Effector memory CD8-positive, alpha-beta T cell (primary cell): ENCODE measurements around the gene SYNGR1.
"Not testable (repeated sequence)": the region's sequence is repeated elsewhere in the genome, so short reads cannot be mapped to it uniquely, and the experiment has no call there.

Source experiments
- ATAC-seq: fragments of 150-1000 bp; cut with Tn5 transposase; replicated peaks from 2 replicates; pipeline ENCODE4 v1.10.0; 2021; ENCODE audit warnings: mild to moderate bottlenecking, moderate library complexity
- DNase-seq, 3 experiments: peaks; one replicate each; pipeline ENCODE4 v3.0.0; 2021
- H3K27ac Mint-ChIP-seq, 2 donors: one replicate each; pipeline ENCODE4 v1.8.0; 2022; ENCODE audit warnings: mild to moderate bottlenecking in 2 of 2, mixed read lengths in 2 of 2, moderate library complexity in 2 of 2
- H3K27me3 Mint-ChIP-seq, 2 donors: one replicate each; pipeline ENCODE4 v1.8.0; 2022; ENCODE audit warnings: mixed read lengths in 2 of 2
- H3K36me3 Mint-ChIP-seq: one replicate; pipeline ENCODE4 v1.8.0; 2022; ENCODE audit warnings: mild to moderate bottlenecking, moderate library complexity, mixed read lengths; ENCODE audit not compliant: insufficient read depth
- H3K4me1 Mint-ChIP-seq, 2 donors: one replicate each; pipeline ENCODE4 v1.8.0; 2022; ENCODE audit warnings: low read depth in 2 of 2, mixed read lengths in 2 of 2
- H3K4me3 Mint-ChIP-seq, 2 donors: one replicate each; pipeline ENCODE4 v1.8.0; 2022; ENCODE audit warnings: mild to moderate bottlenecking in 2 of 2, mixed read lengths in 2 of 2, moderate library complexity in 2 of 2
- H3K9me3 Mint-ChIP-seq, 2 donors: one replicate each; pipeline ENCODE4 v1.8.0; 2022; ENCODE audit warnings: mixed read lengths in 2 of 2

Gene SYNGR1

GRCh38 chr22:39311592-39312400, 38.0 kb upstream of the SYNGR1 start:
- peak overlapping the region in 1 of 2 donors; percentile 24 for H3K4me3 Mint-ChIP-seq
- peaks cover 69% of the 10 kb centered on the region for H3K36me3 Mint-ChIP-seq
- no peak for DNase-seq
- H3K4me1 Mint-ChIP-seq, result peaks cover 15 to 28% of the 10 kb centered on the region in 2 donors
- no peaks in the 10 kb centered on the region for H3K9me3 Mint-ChIP-seq
- no peak for ATAC-seq
- no peaks in the 10 kb centered on the region for H3K27me3 Mint-ChIP-seq
- peak overlapping the region in 1 of 2 donors; percentile 57 for H3K27ac Mint-ChIP-seq

- Mint-ChIP-seq H3K4me1 (peaks cover 20 to 34% of the 10 kb centered on the region in 2 donors), H3K36me3 (peaks cover 75% of the 10 kb centered on the region), H3K27me3 (no peaks in the 10 kb centered on the region), H3K27ac (no peak overlapping the region), H3K4me3 (no peak overlapping the region), H3K9me3 (no peaks in the 10 kb centered on the region)
- ATAC-seq, result no peak
- no peak for DNase-seq
Measured at GRCh38 chr22:39312410-39312809, 37.4 kb upstream of the SYNGR1 start.

- Mint-ChIP-seq H3K4me3 (no peak overlapping the region), H3K4me1 (peaks cover 30 to 44% of the 10 kb centered on the region in 2 donors), H3K27me3 (no peaks in the 10 kb centered on the region), H3K36me3 (peaks cover 82% of the 10 kb centered on the region), H3K27ac (peak overlapping the region; percentile 31 to 90), H3K9me3 (no peaks in the 10 kb centered on the region)
- DNase-seq (no peak), ATAC-seq (no peak)
Measured at GRCh38 chr22:39313258-39314001, 36.4 kb upstream of the SYNGR1 start.

- Mint-ChIP-seq H3K36me3 (peaks cover 92% of the 10 kb centered on the region), H3K4me1 (peaks cover 37 to 48% of the 10 kb centered on the region in 2 donors), H3K27me3 (no peaks in the 10 kb centered on the region), H3K27ac (peak overlapping the region in 1 of 2 donors; percentile 76), H3K9me3 (no peaks in the 10 kb centered on the region), H3K4me3 (peak overlapping the region in 1 of 2 donors; percentile 100)
- DNase-seq (no peak), ATAC-seq (no peak)
Measured at GRCh38 chr22:39314251-39314971, 35.4 kb upstream of the SYNGR1 start.

- H3K27ac Mint-ChIP-seq, result peak overlapping the region; percentile 76 to 100
- H3K9me3 Mint-ChIP-seq, result no peaks in the 10 kb centered on the region
- no peak for ATAC-seq
- H3K27me3 Mint-ChIP-seq, result no peaks in the 10 kb centered on the region
- H3K4me3 Mint-ChIP-seq, result peak overlapping the region; percentile 94 to 100
- DNase-seq, result no peak
- peaks cover 38 to 50% of the 10 kb centered on the region in 2 donors for H3K4me1 Mint-ChIP-seq
- peaks cover 97% of the 10 kb centered on the region for H3K36me3 Mint-ChIP-seq
Measured at GRCh38 chr22:39315389-39315788, 34.4 kb upstream of the SYNGR1 start.

GRCh38 chr22:39316440-39317083, 33.2 kb upstream of the SYNGR1 start:
- peak overlapping the region; percentile 98 to 100 for H3K27ac Mint-ChIP-seq
- H3K36me3 Mint-ChIP-seq, result peaks cover 91% of the 10 kb centered on the region

GRCh38 chr22:39317084-39317774, 32.6 kb upstream of the SYNGR1 start:
- ATAC-seq (peak; percentile 16), DNase-seq (peak; percentile 23 to 33 (median 32))
- no peaks in the 10 kb centered on the region for H3K27me3 Mint-ChIP-seq
- H3K27ac Mint-ChIP-seq, result peak overlapping the region; percentile 98 to 100
- peaks cover 29 to 52% of the 10 kb centered on the region in 2 donors for H3K4me1 Mint-ChIP-seq
- H3K9me3 Mint-ChIP-seq, result no peaks in the 10 kb centered on the region
- peaks cover 84% of the 10 kb centered on the region for H3K36me3 Mint-ChIP-seq
- peak overlapping the region; percentile 94 to 100 for H3K4me3 Mint-ChIP-seq

More at GRCh38 chr22:39316440-39317083, 33.2 kb upstream of the SYNGR1 start:
- no peaks in the 10 kb centered on the region for H3K27me3 Mint-ChIP-seq
- peak overlapping the region; percentile 94 to 100 for H3K4me3 Mint-ChIP-seq
- DNase-seq, result peak; percentile 73 to 77 (median 74)
- peak; percentile 42 for ATAC-seq
- peaks cover 32 to 53% of the 10 kb centered on the region in 2 donors for H3K4me1 Mint-ChIP-seq
- H3K9me3 Mint-ChIP-seq, result no peaks in the 10 kb centered on the region

GRCh38 chr22:39317775-39318506, 31.9 kb upstream of the SYNGR1 start:
- H3K36me3 Mint-ChIP-seq, result peaks cover 77% of the 10 kb centered on the region
- no peak for ATAC-seq
- H3K9me3 Mint-ChIP-seq, result no peaks in the 10 kb centered on the region
- peak overlapping the region; percentile 94 to 100 for H3K4me3 Mint-ChIP-seq
- DNase-seq, result no peak
- peaks cover 29 to 52% of the 10 kb centered on the region in 2 donors for H3K4me1 Mint-ChIP-seq
- no peaks in the 10 kb centered on the region for H3K27me3 Mint-ChIP-seq
- peak overlapping the region; percentile 98 to 100 for H3K27ac Mint-ChIP-seq

- peak overlapping the region; percentile 98 to 100 for H3K27ac Mint-ChIP-seq
- peak overlapping the region; percentile 94 to 100 for H3K4me3 Mint-ChIP-seq
- DNase-seq, result peak in 2 of 3 experiments; percentile 31 to 33
- no peaks in the 10 kb centered on the region for H3K9me3 Mint-ChIP-seq
- H3K36me3 Mint-ChIP-seq, result peaks cover 70% of the 10 kb centered on the region
- peaks cover 29 to 48% of the 10 kb centered on the region in 2 donors for H3K4me1 Mint-ChIP-seq
- no peaks in the 10 kb centered on the region for H3K27me3 Mint-ChIP-seq
- ATAC-seq, result peak; percentile 9
Measured at GRCh38 chr22:39318507-39319283, 31.1 kb upstream of the SYNGR1 start.

GRCh38 chr22:39319284-39320022, 30.3 kb upstream of the SYNGR1 start, which contains the start of gene RPL3:
TSS of gene RPL3 (minus strand) at chr22:39319623. CDS start at chr22:39319597, 26 bp downstream.
- ATAC-seq (peak; percentile 81), DNase-seq (peak; percentile 98 to 99 (median 98))
- Mint-ChIP-seq H3K4me1 (peaks cover 29 to 44% of the 10 kb centered on the region in 2 donors), H3K27ac (peak within 1 kb of the TSS; percentile 98 to 100), H3K27me3 (no peaks in the 10 kb centered on the region), H3K4me3 (peak within 1 kb of the TSS; percentile 94 to 100), H3K9me3 (no peaks in the 10 kb centered on the region), H3K36me3 (peaks cover 62% of the 10 kb centered on the region)

GRCh38 chr22:39320616-39321029, 29.2 kb upstream of the SYNGR1 start:
- Mint-ChIP-seq H3K4me3 (peak overlapping the region; percentile 94 to 100), H3K36me3 (peaks cover 53% of the 10 kb centered on the region), H3K4me1 (peaks cover 29 to 40% of the 10 kb centered on the region in 2 donors), H3K27ac (peak overlapping the region; percentile 98 to 100)
- not testable (repeated sequence) for DNase-seq, ATAC-seq, H3K27me3 Mint-ChIP-seq, H3K9me3 Mint-ChIP-seq
